ENCODE results near the gene IFT172.
"Not testable (repeated sequence)": the region's sequence is repeated elsewhere in the genome, so short reads cannot be mapped to it uniquely, and the experiment has no call there.

IFT172 gene

DNA sequence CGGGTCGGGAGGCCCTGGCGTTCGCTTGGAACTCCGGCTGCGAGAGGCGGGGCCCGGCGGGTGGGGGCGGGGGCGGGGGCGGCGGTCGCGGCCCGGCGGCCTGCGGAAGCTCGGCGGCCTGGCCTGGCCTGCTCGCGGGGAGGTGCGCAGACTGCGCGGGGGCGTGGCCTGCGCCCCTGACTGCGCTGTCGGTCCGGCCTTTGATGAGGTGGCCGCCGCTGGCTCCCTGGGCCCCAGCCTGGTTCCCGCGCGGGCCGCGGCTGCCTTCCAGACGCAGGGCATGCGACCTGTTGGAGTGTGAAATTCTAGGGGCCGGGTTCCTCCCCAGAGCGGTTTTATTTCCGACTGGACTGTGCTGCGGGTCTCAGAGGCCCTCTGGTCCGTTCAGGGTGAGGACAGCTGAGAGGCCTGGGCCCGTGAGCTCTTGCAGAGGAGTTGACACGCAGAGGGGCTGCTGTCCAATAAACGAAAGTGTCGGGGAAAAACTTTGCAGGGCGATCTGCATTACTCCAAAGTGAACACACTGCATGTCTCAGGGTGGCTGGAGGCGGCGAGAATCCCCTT, 60.5 kb downstream of the IFT172 start:
- TF ChIP-seq, protein P1, sequence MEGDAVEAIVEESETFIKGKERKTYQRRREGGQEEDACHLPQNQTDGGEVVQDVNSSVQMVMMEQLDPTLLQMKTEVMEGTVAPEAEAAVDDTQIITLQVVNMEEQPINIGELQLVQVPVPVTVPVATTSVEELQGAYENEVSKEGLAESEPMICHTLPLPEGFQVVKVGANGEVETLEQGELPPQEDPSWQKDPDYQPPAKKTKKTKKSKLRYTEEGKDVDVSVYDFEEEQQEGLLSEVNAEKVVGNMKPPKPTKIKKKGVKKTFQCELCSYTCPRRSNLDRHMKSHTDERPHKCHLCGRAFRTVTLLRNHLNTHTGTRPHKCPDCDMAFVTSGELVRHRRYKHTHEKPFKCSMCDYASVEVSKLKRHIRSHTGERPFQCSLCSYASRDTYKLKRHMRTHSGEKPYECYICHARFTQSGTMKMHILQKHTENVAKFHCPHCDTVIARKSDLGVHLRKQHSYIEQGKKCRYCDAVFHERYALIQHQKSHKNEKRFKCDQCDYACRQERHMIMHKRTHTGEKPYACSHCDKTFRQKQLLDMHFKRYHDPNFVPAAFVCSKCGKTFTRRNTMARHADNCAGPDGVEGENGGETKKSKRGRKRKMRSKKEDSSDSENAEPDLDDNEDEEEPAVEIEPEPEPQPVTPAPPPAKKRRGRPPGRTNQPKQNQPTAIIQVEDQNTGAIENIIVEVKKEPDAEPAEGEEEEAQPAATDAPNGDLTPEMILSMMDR (IDR thresholded peaks at IDR 0.05; ENCODE audit: low read depth, low read length): no peak
- TF ChIP-seq POLR2A (IDR thresholded peaks at IDR 0.05; ENCODE audit: extremely low read depth, insufficient read length) (no peak), MYC (IDR thresholded peaks at IDR 0.05; ENCODE audit: low read depth, low read length) (peak; percentile 48; the same call in 1 of the 2 replicates)
- TF ChIP-seq, protein P2, sequence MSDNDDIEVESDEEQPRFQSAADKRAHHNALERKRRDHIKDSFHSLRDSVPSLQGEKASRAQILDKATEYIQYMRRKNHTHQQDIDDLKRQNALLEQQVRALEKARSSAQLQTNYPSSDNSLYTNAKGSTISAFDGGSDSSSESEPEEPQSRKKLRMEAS (IDR thresholded peaks at IDR 0.05; ENCODE audit: low read depth, low read length): 0 out of 2 replicates have a peak, but pooled peaks have one; percentile 25
- peak; percentile 93 for DNase-seq (ENCODE audit: low read depth)
- peak overlapping the region; percentile 84 for H3K4me3 ChIP-seq (ENCODE audit: low read depth, low read length)

DNA sequence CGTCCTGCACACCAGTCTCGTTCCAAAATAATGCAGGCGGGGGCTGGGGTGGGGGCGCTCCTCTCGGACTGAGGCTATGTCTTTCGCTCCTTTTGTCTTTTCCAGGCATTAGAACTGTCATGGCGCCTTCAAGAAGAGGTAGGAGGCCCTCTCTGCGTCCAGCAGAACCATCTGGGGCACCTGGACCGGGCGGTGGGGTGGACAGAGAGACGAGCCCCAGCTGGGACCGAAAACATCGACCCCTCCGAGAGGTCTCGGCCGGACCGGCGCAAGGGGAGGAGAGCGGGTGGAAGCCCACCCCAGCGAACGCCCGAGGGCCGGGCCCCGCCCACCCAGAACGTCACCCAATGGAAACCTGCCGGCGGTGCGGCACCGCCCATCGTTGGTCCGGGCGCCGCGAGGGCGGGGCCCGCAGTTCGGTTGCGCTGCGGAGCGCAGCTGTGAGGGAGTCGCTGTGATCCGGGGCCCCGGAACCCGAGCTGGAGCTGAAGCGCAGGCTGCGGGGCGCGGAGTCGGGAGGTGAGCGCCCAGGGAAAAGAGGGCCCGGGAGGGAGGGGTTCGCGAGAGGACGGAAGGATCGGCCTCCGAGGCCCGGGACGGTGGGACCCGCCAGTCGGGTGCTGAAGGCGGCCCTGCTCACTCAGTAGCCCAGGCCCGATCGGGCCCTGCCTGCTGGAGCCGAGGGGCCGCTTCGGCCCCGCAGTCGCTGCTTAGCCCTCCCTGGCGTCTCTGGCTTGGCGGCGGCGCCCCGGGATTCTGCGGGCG, 61.1 kb downstream of the IFT172 start, which contains the start of gene NRBP1:
NRBP1 (plus strand) TSS at position 419 of the 765 bp plus-strand sequence. CDS start 4,643 bp downstream, outside the sequence.
- peak within 1 kb of the TSS; percentile 84 for H3K4me3 ChIP-seq (ENCODE audit: low read depth, low read length)
- TF ChIP-seq POLR2A (IDR thresholded peaks at IDR 0.05; ENCODE audit: extremely low read depth, insufficient read length) (peak; percentile 88), MYC (IDR thresholded peaks at IDR 0.05; ENCODE audit: low read depth, low read length) (no peak)
- TF ChIP-seq, protein P2 (IDR thresholded peaks at IDR 0.05; ENCODE audit: low read depth, low read length): no peak
- TF ChIP-seq, protein P1 (IDR thresholded peaks at IDR 0.05; ENCODE audit: low read depth, low read length): peak; percentile 29
- peak; percentile 95 for DNase-seq (ENCODE audit: low read depth)

DNA sequence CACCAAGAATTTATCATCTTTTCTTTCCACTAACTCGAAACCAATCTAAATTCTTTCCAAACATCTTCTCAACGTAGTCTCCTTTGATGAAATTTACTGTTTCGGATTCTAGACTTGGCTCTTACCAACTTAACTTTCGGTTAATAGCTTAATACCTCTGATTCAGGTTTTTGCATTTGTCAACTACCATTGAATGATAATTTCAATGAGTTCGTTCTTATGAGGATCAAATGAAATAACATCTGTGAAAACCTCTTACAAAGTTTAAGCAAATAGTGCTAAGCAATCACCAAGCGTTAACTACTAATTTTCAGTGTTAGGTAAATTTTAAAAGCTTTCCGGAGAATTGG, 61.7 kb downstream of the IFT172 start:
- DNase-seq (ENCODE audit: low read depth): no peak
- TF ChIP-seq, protein P2 (IDR thresholded peaks at IDR 0.05; ENCODE audit: low read depth, low read length): no peak
- no peak for TF ChIP-seq MYC (IDR thresholded peaks at IDR 0.05; ENCODE audit: low read depth, low read length)
- TF ChIP-seq, protein P1 (IDR thresholded peaks at IDR 0.05; ENCODE audit: low read depth, low read length): no peak
- TF ChIP-seq POLR2A (IDR thresholded peaks at IDR 0.05; ENCODE audit: extremely low read depth, insufficient read length): no peak
- H3K4me3 ChIP-seq (ENCODE audit: low read depth, low read length): peak overlapping the region; percentile 84

DNA sequence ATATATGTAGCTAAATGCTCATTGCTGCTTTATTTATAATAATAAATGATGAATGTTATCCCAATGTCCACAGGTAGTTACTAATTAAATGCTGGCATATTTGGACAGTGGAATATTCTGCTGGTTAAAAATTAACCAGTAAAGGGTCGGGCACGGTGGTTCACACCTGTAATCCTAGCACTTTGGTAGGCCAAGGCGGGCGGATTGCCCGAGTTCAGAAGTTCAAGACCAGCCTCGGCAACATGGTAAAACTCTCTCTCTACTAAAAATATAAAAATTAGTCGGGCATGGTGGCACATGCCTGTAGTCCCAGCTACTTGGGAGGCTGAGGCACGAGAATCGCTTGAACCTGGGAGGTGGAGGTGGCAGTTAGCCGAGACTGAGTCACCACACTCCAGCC, 64.5 kb downstream of the IFT172 start:
- not testable (repeated sequence) for H3K4me3 ChIP-seq (ENCODE audit: low read depth, low read length); DNase-seq (ENCODE audit: low read depth)

DNA sequence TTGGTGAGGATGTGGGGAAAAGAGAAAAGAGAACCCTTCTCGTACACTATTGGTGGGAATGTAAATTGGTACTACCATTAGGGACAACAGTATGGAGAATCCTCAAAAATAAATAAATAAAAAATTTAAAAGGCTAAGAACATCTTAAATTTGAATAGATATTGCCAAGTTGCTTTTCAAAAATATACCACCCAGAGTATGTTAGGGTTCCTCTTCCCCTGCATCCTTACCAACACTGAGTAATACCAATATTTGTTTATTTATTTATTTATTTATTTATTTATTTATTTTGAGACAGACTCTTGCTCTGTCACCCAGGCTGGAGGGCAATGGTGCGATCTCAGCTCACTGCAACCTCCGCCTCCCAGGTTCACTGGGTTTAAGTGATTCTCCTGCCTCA, 66.6 kb downstream of the IFT172 start:
- no peak for DNase-seq (ENCODE audit: low read depth)
- no peak overlapping the region for H3K4me3 ChIP-seq (ENCODE audit: low read depth, low read length)
- no peak for TF ChIP-seq MYC (IDR thresholded peaks at IDR 0.05; ENCODE audit: low read depth, low read length)
- TF ChIP-seq, protein P1 (IDR thresholded peaks at IDR 0.05; ENCODE audit: low read depth, low read length): no peak
- TF ChIP-seq POLR2A (IDR thresholded peaks at IDR 0.05; ENCODE audit: extremely low read depth, insufficient read length): no peak
- TF ChIP-seq, protein P2 (IDR thresholded peaks at IDR 0.05; ENCODE audit: low read depth, low read length): no peak

DNA sequence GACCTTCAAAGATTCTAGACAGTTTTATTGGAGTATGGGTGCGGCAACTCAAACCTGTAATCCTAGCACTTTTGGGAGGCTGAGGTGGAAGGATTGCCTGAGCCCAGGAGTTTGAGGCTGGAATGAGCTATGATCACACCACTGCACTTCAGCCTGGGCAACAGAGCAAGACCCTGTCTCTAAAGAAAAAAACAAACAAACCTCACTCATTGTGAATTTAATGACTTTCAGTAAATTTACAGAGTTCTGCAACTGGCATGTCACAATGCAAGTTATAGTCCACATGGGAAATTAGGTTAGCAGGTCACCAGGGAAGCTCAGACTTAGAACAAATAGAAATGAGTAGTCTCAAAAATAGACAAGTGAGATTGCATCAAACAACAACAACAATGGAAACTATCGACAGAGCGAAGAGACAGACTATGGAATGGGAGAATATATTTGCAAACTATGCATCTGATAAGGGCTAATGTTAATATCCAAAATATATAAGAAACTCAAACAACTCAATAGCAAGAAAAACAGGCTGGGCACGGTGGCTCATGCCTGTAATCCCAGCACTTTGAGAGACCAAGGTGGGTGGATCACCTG, 67.8 kb downstream of the IFT172 start:
- TF ChIP-seq MYC (IDR thresholded peaks at IDR 0.05; ENCODE audit: low read depth, low read length) (no peak), POLR2A (IDR thresholded peaks at IDR 0.05; ENCODE audit: extremely low read depth, insufficient read length) (no peak)
- TF ChIP-seq, protein P2 (IDR thresholded peaks at IDR 0.05; ENCODE audit: low read depth, low read length): no peak
- TF ChIP-seq, protein P1 (IDR thresholded peaks at IDR 0.05; ENCODE audit: low read depth, low read length): no peak
- no peak overlapping the region for H3K4me3 ChIP-seq (ENCODE audit: low read depth, low read length)
- DNase-seq (ENCODE audit: low read depth): no peak
